ENCODE measurements around the gene EXOC7. TPM values are rescaled to one million over a fixed set of nuclear protein-coding genes. Genes with fewer than 3 reads are reported as not detected.
A peak's percentile ranks its signal among the peaks of the same experiment; 100 is the strongest.

The EXOC7 gene
- total RNA-seq, 1 experiment from 2014 or later: 160 TPM

DNA sequence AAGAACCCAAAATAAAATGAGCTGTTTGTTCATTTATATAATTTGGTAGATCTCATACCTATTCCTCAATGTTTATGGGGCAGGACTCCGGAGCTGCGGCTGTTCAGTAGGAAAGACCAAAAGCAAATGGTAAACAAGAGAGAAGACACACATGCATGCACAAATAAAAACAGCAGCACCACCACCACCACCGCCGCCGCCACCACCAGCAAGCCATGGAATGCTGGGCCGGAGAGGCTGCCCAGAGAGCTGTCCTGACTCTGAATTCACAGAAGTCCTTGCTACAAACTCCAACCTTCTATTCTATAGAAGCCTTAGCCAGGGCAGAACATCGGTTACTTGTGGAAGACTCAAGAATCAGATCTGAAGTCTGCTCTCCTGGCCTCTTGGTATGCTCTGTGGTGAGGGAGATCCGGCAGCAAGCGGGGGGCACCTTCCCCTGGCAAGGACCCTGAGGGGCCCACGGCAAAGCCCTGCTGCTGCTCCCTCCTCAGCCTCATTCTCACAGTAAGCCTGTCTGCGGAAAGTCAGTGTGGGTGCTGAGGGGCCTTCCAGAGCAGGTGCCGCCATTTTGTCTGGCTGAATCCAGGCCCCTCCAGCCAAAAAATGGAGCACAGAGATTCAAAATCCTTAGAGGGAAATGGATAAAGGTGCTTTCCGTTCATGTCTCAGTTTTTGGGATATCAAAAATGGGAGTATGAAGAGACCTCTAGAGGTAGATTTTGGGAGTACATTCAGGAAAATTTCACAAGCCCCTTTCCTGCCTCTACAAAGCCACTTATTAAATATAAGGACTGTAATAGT, 43.8 kb upstream of the EXOC7 start:
- no peaks in the 10 kb centered on the region for H3K23me2 ChIP-seq (ENCODE audit: insufficient read length, low read depth, low read length, poor library complexity, severe bottlenecking)
- Mint-ChIP-seq H3K9me3 (peaks cover 0 to under 1% of the 10 kb centered on the region in 2 experiments; a peak in 2 of 5 replicates), H3K4me1 (peaks cover 33 to 41% of the 10 kb centered on the region in 2 experiments), H3K4me3 (no peak overlapping the region), H3K36me3 (ENCODE audit: insufficient read depth in 1 of 3, low read depth in 3 of 3) (no peaks in the 10 kb centered on the region; a peak in 1 of 7 replicates), H3K27me3 (ENCODE audit: low read depth) (peaks cover 37% of the 10 kb centered on the region), H3K27ac (peak overlapping the region in 1 of 3 experiments; percentile 66; a peak in 2 of 7 replicates)
- no peak overlapping the region for H3K4me2 ChIP-seq (ENCODE audit: insufficient read depth, insufficient read length, low read length)
- H3K4ac ChIP-seq (ENCODE audit: low read depth, low read length): no peak overlapping the region
- TF ChIP-seq, protein P1, sequence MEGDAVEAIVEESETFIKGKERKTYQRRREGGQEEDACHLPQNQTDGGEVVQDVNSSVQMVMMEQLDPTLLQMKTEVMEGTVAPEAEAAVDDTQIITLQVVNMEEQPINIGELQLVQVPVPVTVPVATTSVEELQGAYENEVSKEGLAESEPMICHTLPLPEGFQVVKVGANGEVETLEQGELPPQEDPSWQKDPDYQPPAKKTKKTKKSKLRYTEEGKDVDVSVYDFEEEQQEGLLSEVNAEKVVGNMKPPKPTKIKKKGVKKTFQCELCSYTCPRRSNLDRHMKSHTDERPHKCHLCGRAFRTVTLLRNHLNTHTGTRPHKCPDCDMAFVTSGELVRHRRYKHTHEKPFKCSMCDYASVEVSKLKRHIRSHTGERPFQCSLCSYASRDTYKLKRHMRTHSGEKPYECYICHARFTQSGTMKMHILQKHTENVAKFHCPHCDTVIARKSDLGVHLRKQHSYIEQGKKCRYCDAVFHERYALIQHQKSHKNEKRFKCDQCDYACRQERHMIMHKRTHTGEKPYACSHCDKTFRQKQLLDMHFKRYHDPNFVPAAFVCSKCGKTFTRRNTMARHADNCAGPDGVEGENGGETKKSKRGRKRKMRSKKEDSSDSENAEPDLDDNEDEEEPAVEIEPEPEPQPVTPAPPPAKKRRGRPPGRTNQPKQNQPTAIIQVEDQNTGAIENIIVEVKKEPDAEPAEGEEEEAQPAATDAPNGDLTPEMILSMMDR (conservative IDR thresholded peaks at IDR 0.05): peak; percentile 66
- peaks cover 22% of the 10 kb centered on the region for H3K4me1 ChIP-seq (ENCODE audit: insufficient read depth, low read length)
- no peaks in the 10 kb centered on the region for H3K9me3 ChIP-seq (ENCODE audit: control insufficient read depth, low read depth, low read length)
- WGBS (ENCODE audit: extremely low coverage, insufficient read length, low lambda C conversion rate): no CpG with 5 or more reads among the region's 13 CpGs
- no peak overlapping the region for H3T11ph ChIP-seq (ENCODE audit: low read length)
- H2BK15ac ChIP-seq (ENCODE audit: low read depth, low read length): no peak overlapping the region
- no peak overlapping the region for H4K91ac ChIP-seq (ENCODE audit: insufficient read length, low read depth, low read length)
- H3K27me3 ChIP-seq (ENCODE audit: insufficient read depth, low read length): peaks cover 4% of the 10 kb centered on the region; the same call in 1 of the 2 replicates
- H2BK5ac ChIP-seq (ENCODE audit: insufficient read length, low read length): no peak overlapping the region
- H3K56ac ChIP-seq (ENCODE audit: insufficient read length, low read depth, low read length): no peak overlapping the region
- H3K9ac ChIP-seq (ENCODE audit: extremely low read depth, insufficient read length, low read length): no peak overlapping the region
- H3K18ac ChIP-seq (ENCODE audit: insufficient read length, low read depth, low read length): no peak overlapping the region
- H3K79me2 ChIP-seq (ENCODE audit: insufficient read depth, low read length): no peaks in the 10 kb centered on the region
- H2BK12ac ChIP-seq (ENCODE audit: insufficient read length, low read depth, low read length): no peak overlapping the region
- H2BK120ac ChIP-seq (ENCODE audit: low read depth, low read length, poor library complexity, severe bottlenecking): no peak overlapping the region
- H4K20me1 ChIP-seq (ENCODE audit: control insufficient read depth, insufficient read depth, insufficient read length): no peaks in the 10 kb centered on the region
- H3K79me1 ChIP-seq (ENCODE audit: insufficient read depth, low read depth, low read length, poor library complexity, severe bottlenecking): no peaks in the 10 kb centered on the region
- H4K5ac ChIP-seq (ENCODE audit: insufficient read length, low read depth, low read length): no peak overlapping the region
- DNase-seq: peak; percentile 39
- H4K8ac ChIP-seq (replicated peaks; ENCODE audit: insufficient read length, low read depth, low read length): no peak overlapping the region
- no peak overlapping the region for H2AK5ac ChIP-seq (ENCODE audit: insufficient read length, low read length)
- H2AFZ ChIP-seq (ENCODE audit: low read length): no peak overlapping the region
- no peak overlapping the region for H3K27ac ChIP-seq (ENCODE audit: insufficient read length, low read depth, low read length)
- H2BK20ac ChIP-seq (ENCODE audit: low read depth, low read length, poor library complexity, severe bottlenecking): no peak overlapping the region
- H3K14ac ChIP-seq (ENCODE audit: insufficient read depth, low read length): no peak overlapping the region
- no peak overlapping the region for H3K23ac ChIP-seq (ENCODE audit: insufficient read length, low read depth, low read length)
